Measurements from ENCODE around the gene EXO5. TPM values are rescaled to one million over a fixed set of nuclear protein-coding genes. Genes with fewer than 3 reads are reported as not detected.
"Not testable (repeated sequence)": the region's sequence is repeated elsewhere in the genome, so short reads cannot be mapped to it uniquely, and the experiment has no call there.

Gene EXO5
- total RNA-seq, 2 experiments from 2014 or later = 21.0 to 24.2 TPM

DNA sequence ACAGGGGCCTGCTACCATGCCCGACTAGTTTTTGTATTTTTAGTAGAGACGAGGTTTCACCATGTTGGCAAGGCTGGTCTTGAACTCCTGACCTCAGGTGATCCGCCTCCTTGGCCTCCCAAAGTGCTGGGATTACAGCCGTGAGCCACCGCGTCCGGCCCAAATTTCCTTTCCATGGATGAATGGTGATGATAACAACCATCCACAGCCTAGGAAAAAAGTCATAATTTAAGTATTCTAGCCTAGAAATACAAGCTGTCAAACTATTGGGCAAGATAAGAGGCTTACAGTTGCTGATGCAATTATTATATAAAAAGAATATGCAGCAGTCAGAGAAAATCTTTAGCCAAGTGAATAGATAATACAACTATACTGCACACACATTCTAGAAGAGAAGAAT, 46.2 kb downstream of the EXO5 start:
- H3K4me1 Mint-ChIP-seq (ENCODE audit: low read depth); POLR2A ChIA-PET; H3K9me3 Mint-ChIP-seq (ENCODE audit: insufficient read depth); DNase-seq; H3K36me3 Mint-ChIP-seq (ENCODE audit: low read depth); ATAC-seq; H3K4me3 Mint-ChIP-seq; H3K27ac Mint-ChIP-seq; H3K27me3 Mint-ChIP-seq (ENCODE audit: low read depth): not testable (repeated sequence)
- CTCF ChIA-PET = interaction anchor here (0.8 kb wide), 1 partner anchor 14 kb away, joined by 3 read pairs; no protein-coding TSS in a partner anchor

DNA sequence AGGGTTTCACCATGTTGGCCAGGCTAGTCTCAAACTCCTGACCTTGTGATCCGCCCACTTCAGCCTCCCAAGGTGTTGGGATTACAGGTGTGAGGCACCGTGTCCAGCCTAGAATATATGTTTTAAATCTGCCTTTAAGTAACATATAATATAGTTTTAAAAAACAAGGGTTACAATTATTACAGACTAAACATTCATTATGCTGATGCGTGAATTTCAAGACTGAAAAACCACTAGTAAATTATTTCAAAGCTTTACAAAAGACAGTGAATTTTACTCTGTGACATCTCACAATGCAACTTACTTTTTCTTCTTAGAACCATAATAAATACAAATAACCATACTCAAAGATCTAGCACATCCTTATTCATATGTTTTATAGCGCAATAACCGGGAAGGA, 47.6 kb downstream of the EXO5 start:
- no peak overlapping the region for H3K27ac Mint-ChIP-seq
- CTCF ChIA-PET = no interaction called here
- POLR2A ChIA-PET = no interaction called here
- no peaks in the 10 kb centered on the region for H3K36me3 Mint-ChIP-seq (ENCODE audit: low read depth)
- no peak overlapping the region for H3K4me3 Mint-ChIP-seq
- H3K27me3 Mint-ChIP-seq (ENCODE audit: low read depth) = no peaks in the 10 kb centered on the region
- H3K4me1 Mint-ChIP-seq (ENCODE audit: low read depth) = no peaks in the 10 kb centered on the region
- DNase-seq (no peak), ATAC-seq (no peak)
- peaks cover 4% of the 10 kb centered on the region for H3K9me3 Mint-ChIP-seq (ENCODE audit: insufficient read depth)

DNA sequence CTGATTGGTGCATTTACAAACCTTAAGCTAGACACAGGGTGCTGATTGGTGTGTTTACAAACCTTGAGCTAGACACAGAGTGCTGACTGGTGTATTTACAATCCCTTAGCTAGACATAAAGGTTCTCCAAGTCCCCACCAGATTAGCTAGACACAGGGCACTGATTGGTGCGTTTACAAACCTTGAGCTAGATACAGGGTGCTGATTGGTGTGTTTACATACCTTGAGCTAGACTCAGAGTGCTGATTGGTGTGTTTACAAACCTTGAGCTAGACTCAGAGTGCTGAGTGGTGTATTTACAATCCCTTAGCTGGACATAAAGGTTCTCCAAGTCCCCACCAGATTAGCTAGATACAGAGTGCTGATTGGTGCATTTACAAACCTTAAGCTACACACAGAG, 49.7 kb downstream of the EXO5 start:
- POLR2A ChIA-PET; H3K4me3 Mint-ChIP-seq; ATAC-seq; DNase-seq; H3K27ac Mint-ChIP-seq; H3K36me3 Mint-ChIP-seq (ENCODE audit: low read depth); H3K9me3 Mint-ChIP-seq (ENCODE audit: insufficient read depth); H3K27me3 Mint-ChIP-seq (ENCODE audit: low read depth); H3K4me1 Mint-ChIP-seq (ENCODE audit: low read depth): not testable (repeated sequence)
- CTCF ChIA-PET = interaction anchor here (1.1 kb wide), 1 partner anchor 25 kb away, joined by 3 read pairs; no protein-coding TSS in a partner anchor

DNA sequence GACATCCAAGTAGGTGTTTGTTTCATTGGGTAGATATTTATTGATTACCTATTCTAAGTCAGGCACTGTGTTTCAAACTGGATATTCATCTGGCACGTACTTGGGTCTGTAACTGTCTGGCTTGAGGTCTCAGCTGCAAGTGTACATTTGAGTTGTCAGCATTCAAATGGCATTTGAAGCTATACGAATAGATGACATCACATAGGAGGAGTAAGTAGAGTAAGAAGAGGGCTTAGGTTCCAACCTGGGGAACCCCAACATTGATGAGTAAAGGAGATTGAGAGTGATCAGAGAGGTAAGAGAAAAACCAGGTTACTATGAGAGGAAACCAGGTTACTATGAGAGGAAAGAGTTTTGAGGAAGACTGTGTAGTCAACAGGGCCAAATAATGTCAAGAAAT, 53.6 kb downstream of the EXO5 start:
- H3K4me1 Mint-ChIP-seq (ENCODE audit: low read depth) = peaks cover 4% of the 10 kb centered on the region
- no peak overlapping the region for H3K27ac Mint-ChIP-seq
- ATAC-seq = no peak
- H3K4me3 Mint-ChIP-seq = no peak overlapping the region
- no peaks in the 10 kb centered on the region for H3K36me3 Mint-ChIP-seq (ENCODE audit: low read depth)
- DNase-seq = no peak
- ChIA-PET POLR2A (no interaction called here), CTCF (no interaction called here)
- peaks cover 8% of the 10 kb centered on the region for H3K27me3 Mint-ChIP-seq (ENCODE audit: low read depth)
- peaks cover 5% of the 10 kb centered on the region for H3K9me3 Mint-ChIP-seq (ENCODE audit: insufficient read depth)

DNA sequence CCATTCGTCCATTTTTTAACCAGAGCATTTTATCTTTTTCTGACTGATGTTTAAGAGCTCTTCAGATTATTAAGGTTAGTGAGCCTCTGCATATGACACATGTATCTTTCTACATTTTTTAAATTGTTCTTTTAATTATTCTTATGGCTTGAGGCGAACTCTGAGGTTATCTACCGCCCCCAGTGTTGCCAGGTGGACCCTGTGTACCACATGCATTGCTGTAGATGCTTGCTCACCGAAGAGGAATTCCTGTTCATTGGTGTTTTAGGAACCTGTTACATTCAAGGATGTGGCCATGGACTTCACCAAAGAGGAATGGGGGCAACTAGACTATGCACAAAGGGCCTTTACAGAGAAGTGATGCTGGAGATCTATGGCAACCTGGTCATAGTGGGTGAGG, 54.7 kb downstream of the EXO5 start:
- Mint-ChIP-seq H3K4me1 (ENCODE audit: low read depth) (peaks cover 4% of the 10 kb centered on the region), H3K9me3 (ENCODE audit: insufficient read depth) (peaks cover 5% of the 10 kb centered on the region), H3K27me3 (ENCODE audit: low read depth) (peaks cover 8% of the 10 kb centered on the region), H3K36me3 (ENCODE audit: low read depth) (no peaks in the 10 kb centered on the region), H3K4me3 (no peak overlapping the region), H3K27ac (no peak overlapping the region)
- ATAC-seq = no peak
- ChIA-PET CTCF (no interaction called here), POLR2A (no interaction called here)
- DNase-seq = no peak

DNA sequence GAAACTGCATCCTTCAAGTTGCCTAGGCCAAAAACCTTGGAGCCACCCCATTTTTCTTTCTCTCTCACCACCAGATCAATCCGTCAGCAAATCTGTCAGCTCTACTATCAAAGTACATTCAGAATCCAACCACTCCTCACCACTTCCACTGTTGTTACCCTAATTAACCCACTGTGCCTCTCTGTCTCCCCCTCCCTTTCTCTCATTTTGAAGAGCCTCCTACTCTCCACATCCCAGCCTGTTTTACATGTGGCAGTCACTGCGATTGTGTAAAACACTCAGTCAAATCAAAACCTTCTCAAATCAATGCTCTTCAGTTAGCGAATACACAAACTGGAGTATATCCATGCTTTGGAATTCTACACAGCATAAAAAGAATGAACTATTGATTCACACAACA, 55.9 kb downstream of the EXO5 start:
- ChIA-PET CTCF (no interaction called here), POLR2A (no interaction called here)
- no peak overlapping the region for H3K4me3 Mint-ChIP-seq
- H3K9me3 Mint-ChIP-seq (ENCODE audit: insufficient read depth) = peaks cover 5% of the 10 kb centered on the region
- no peak for DNase-seq
- ATAC-seq = no peak
- peaks cover 4% of the 10 kb centered on the region for H3K4me1 Mint-ChIP-seq (ENCODE audit: low read depth)
- no peaks in the 10 kb centered on the region for H3K36me3 Mint-ChIP-seq (ENCODE audit: low read depth)
- no peak overlapping the region for H3K27ac Mint-ChIP-seq
- H3K27me3 Mint-ChIP-seq (ENCODE audit: low read depth) = peaks cover 8% of the 10 kb centered on the region

DNA sequence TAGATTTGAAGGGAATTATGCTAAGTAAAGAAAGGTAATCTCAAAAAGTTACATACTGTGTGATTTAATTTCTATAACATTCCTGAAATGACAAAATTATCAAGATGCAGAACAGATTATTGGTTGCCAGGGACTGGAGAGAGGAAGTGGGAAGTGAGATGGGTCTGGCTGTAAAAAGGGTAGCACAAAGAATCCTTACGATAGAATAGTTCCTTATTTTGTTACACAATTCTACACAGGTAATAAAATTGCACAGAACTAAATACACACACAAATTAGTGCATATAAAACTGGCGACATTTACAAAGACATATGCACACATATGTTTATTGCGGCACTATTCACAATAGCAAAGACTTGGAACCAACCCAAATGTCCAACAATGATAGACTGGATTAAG, 56.3 kb downstream of the EXO5 start:
- POLR2A ChIA-PET = no interaction called here
- no peak for DNase-seq
- Mint-ChIP-seq H3K4me3 (no peak overlapping the region), H3K27me3 (ENCODE audit: low read depth) (peaks cover 8% of the 10 kb centered on the region), H3K27ac (no peak overlapping the region), H3K36me3 (ENCODE audit: low read depth) (no peaks in the 10 kb centered on the region), H3K9me3 (ENCODE audit: insufficient read depth) (peaks cover 5% of the 10 kb centered on the region), H3K4me1 (ENCODE audit: low read depth) (peaks cover 4% of the 10 kb centered on the region)
- CTCF ChIA-PET = no interaction called here
- ATAC-seq = no peak

Other genes starting within 250 kb of the EXO5 start
- gene COL9A2, start 191.5 kb upstream of the EXO5 start, total RNA-seq = 1 to 10 TPM; 2.4 to 2.5 TPM
- 100 to 1,000 TPM; 106 to 107 TPM for gene SMAP2, start 135.0 kb upstream of the EXO5 start, total RNA-seq
- 1 to 10 TPM; 3.6 to 3.8 TPM for gene ZFP69B, start 58.3 kb upstream of the EXO5 start, total RNA-seq
- gene ZFP69, start 31.5 kb upstream of the EXO5 start, total RNA-seq = 1 to 10 TPM; 2.2 to 2.7 TPM
- 1 to 10 TPM; 6.1 to 7.9 TPM for gene ZNF684, start 22.9 kb downstream of the EXO5 start, total RNA-seq
- 1 to 10 TPM; 4.7 to 6.2 TPM for gene RIMS3, start 156.9 kb downstream of the EXO5 start, total RNA-seq
- 10 to 100 TPM; 71.5 to 74.4 TPM for gene NFYC, start 182.9 kb downstream of the EXO5 start, total RNA-seq

Data from activated CD8-positive, alpha-beta T cell treated with anti-CD3 and anti-CD28 coated beads, Interleukin-2, amount 10 ng/mL, durations not matched to agents 7 days and 5 days (primary cell).